Fibroblast of lung (primary cell): Measurements from ENCODE around the gene MTSS2.

Experiments used
- EZH2 ChIP-seq: IDR thresholded peaks from 2 replicates; pipeline ENCODE4 v1.5.1; 2012; ENCODE audit warnings: low read length, control low read depth, mild to moderate bottlenecking; ENCODE audit errors: missing control alignments
- TF ChIP-seq, protein P1 (sequence below), 2 donors: IDR thresholded peaks in 1 of 2; conservative IDR thresholded peaks in 1 of 2; 1 replicate in 1 of 2; 2 replicates in 1 of 2; pipeline ENCODE4 v1.5.1; 2011 to 2012; ENCODE audit warnings: low read length in 2 of 2, control low read depth in 1 of 2, inconsistent platforms in 1 of 2, low read depth in 1 of 2, mild to moderate bottlenecking in 1 of 2

DNA sequence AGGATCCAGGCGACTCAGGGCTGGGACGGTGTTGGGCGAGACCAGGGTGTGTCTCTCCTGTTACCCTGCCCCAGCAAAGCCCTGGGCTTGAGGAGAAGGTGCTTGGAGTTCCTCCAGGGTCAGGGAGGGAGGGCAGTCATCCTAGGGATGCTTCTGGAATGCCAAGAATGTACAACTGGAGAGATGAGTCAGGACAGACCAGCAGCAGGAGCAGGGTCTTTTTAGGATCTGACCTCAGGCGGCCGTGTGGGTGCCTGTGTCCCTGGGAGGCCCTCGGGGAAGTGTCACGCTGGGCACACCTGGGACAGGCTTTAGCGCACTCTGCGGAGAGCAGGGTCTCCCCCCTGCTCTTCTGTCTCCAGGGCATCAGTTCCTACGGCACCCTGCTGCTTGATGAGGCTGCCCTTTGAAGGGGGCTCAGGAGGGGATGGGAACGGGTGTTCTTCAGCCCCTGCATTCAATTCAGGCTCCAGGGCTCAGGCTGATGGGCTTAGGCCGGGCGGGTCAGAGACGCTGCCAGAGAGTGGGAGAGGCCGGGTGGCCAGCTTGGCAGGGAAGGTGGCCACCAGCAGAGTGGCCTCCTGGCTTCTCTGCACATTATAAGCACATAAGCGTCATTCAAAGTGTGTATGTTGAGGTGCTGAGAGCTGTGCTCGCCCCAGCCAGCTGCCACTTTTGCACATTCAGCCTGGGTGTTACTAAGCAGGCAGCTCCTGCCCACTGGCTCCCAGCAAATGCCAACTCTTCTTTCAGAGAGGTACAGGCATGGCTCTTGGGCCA is 8.4 kb upstream of the MTSS2 start:
- TF ChIP-seq, protein P1, sequence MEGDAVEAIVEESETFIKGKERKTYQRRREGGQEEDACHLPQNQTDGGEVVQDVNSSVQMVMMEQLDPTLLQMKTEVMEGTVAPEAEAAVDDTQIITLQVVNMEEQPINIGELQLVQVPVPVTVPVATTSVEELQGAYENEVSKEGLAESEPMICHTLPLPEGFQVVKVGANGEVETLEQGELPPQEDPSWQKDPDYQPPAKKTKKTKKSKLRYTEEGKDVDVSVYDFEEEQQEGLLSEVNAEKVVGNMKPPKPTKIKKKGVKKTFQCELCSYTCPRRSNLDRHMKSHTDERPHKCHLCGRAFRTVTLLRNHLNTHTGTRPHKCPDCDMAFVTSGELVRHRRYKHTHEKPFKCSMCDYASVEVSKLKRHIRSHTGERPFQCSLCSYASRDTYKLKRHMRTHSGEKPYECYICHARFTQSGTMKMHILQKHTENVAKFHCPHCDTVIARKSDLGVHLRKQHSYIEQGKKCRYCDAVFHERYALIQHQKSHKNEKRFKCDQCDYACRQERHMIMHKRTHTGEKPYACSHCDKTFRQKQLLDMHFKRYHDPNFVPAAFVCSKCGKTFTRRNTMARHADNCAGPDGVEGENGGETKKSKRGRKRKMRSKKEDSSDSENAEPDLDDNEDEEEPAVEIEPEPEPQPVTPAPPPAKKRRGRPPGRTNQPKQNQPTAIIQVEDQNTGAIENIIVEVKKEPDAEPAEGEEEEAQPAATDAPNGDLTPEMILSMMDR (conservative IDR thresholded peaks at IDR 0.05 in 1 of 2, IDR thresholded peaks at IDR 0.05 in 1 of 2; ENCODE audit: low read depth in 1 of 2, low read length in 2 of 2) = no peak
- no peak for TF ChIP-seq EZH2
